Measurements from ENCODE around the gene PRR5L.
A peak's percentile ranks its signal among the peaks of the same experiment; 100 is the strongest.

PRR5L gene

DNA sequence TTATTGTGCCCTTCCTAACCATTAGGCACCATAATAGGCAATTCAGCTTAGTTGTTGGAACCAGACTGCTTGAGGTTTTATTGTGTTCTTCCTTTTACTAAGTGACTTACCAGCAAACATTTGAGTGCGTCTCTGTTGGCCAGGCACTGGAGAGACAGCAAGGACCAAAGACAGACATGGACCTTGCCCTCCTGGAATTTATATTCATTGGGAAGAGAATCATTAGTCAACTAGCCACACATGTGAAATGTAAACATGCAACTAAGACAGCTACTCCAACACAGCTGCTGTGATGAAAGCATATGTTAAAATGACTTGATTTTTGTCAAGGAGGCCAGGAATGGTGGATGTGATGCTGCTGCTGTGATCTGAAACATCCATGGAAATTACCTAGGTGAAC lies 107.6 kb downstream of the PRR5L start:
- DNase-seq (ENCODE audit: low spot score) = no peak

- DNase-seq (ENCODE audit: low spot score) = no peak
These were observed 108.7 kb downstream of the PRR5L start for GRCh38 chr11:36404831-36405230.

GRCh38 chr11:36405585-36406367 lies 109.7 kb downstream of the PRR5L start:
- no peak for DNase-seq (ENCODE audit: low spot score)

DNA sequence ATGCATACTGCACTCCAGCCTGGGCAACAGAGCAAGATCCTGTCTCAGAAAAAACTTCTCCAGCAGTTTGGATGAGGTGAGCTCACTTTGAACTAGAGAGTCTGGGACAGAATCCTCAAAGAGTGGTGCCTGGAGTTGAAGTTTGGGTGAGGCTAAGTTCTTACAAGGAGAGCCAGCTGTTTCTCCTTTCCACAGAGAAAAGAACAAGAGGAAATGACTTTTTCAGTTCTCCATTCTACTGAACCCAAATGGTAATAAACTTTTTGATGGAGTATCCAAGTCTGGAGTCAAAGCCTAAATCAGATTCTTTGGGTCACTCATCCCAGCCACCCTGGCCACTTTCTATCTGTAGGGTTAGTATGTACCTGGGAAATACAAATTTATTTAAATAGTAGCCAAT lies 111.3 kb downstream of the PRR5L start:
- DNase-seq (ENCODE audit: low spot score) = no peak

DNA sequence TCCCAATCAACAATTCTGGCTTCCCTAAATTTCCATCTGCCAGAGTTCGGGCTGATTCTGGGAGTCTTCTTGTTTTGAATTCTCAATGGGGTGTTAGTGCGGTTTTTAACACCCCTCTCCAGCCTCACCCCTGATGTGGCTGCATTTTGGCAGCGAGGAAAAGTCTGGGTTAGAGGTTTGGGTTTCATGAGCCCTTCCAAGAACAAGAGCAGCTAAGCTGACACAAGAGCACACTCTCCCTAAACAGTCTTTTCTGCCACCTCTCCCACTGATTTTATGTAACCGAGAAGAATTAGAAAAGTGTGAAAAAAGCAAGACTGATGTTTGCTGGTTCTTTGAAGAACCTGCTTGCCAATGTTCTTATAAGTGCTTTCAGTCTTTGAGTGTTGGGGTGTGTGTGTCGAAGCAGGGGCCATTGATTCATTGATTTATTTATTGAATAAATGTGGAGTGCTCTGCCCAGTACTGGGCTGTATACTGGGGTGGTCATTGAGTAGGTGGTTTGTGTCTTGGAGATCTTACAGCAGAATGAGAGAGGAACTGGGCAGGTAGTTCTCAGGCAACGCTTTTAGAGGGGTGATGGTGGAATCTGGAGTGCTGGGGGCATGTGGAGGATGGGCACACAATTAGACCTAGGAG lies 112.5 kb downstream of the PRR5L start:
- DNase-seq (ENCODE audit: low spot score) = no peak

GRCh38 chr11:36409152-36409816 lies 113.2 kb downstream of the PRR5L start:
- no peak for DNase-seq (ENCODE audit: low spot score)

GRCh38 chr11:36411202-36411640 lies 115.1 kb downstream of the PRR5L start:
- no peak for DNase-seq (ENCODE audit: low spot score)

DNA sequence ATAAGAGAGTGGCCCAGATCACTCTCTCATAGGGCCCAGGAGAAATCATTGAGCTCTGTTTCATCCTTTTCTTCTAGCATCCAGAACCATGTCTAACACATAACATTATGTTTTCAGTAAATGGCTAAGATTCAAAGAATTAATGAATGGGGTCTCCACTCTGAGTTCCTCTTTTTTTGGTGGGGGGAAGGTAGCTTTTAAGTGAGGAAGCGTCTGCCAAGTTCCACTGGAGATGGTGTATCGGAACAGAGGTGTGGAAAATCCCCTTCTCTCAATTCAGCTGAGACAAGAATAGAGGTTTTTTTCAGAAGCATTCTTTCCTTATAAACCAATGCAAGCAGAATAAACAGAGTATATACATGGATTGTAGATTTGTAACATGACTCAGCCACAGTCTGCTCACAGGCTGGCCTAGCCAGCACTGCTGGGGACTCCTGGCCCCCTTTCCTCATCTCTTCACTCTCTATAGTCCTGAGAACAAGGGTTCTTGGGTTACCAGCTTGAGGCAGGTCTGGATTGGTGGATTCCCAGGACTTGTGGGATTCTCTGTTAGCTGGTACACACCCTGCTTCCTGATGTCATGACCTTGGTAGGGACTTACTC lies 116.8 kb downstream of the PRR5L start:
- peak; percentile 22 for DNase-seq (ENCODE audit: low spot score)

- DNase-seq (ENCODE audit: low spot score) = no peak
These were observed 121.1 kb downstream of the PRR5L start for GRCh38 chr11:36417154-36417553.

- no peak for DNase-seq (ENCODE audit: low spot score)
These were observed 123.8 kb downstream of the PRR5L start for GRCh38 chr11:36419791-36420424.

- DNase-seq (ENCODE audit: low spot score) = no peak
These were observed 125.6 kb downstream of the PRR5L start for GRCh38 chr11:36421546-36422155.

DNA sequence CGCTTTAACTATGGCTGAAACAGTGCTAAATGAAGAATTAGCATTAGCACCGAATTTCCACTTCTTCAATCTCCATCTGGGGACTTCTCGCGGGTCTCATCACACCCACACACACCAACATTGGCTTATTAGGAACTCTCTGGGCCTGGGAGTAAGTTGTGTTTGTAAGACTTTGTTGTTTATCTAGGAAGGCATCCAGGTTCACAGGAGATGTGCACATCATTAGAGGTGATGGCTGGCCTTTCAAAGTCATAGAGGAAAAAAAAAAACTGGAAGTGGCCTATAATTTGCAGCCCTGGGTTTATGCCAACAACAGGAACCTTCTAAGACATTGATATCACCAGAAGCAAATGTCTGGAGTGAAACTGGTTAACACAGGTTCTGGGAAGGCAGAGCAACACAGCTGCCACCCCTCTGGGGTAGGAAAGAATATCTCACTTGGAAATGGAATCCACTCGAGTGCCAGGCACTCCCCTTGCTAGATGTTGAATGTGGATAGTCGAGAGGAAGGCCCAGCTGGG lies 129.5 kb downstream of the PRR5L start:
- DNase-seq (ENCODE audit: low spot score) = no peak

DNA sequence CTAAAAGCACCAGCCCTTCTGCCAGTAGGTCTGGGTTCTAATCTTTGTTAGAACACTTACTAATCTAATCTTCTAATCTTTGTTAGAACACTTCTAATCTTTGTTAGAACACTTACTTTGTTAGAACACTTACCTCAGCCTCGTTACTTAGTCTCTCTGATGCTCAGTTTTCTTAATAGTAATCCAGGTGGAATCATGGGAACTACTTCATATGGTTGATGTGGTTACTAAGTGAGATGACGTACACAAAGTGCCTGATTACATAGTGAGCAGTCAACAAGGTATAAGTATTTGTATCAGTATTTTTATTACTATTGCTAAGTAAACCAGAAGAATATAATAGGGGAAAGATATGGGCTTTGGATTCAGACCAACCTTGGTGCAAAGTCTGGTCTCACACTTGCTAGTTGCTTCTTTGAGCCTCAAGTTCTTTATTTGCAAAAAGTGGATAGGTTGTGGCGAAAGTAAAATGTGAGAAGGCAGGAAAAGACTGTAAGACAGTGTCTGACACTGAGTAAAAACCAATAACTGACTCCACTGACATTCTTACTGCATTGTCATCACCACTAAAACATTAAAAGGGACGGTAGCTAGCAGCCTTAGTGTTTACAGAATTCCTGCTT lies 130.2 kb downstream of the PRR5L start:
- no peak for DNase-seq (ENCODE audit: low spot score)

GRCh38 chr11:36427079-36427478 lies 131.0 kb downstream of the PRR5L start:
- DNase-seq (ENCODE audit: low spot score) = no peak

GRCh38 chr11:36427876-36428275 lies 131.8 kb downstream of the PRR5L start:
- no peak for DNase-seq (ENCODE audit: low spot score)

- DNase-seq (ENCODE audit: low spot score) = peak; percentile 92
These were observed 135.5 kb downstream of the PRR5L start for GRCh38 chr11:36431429-36432092.

- DNase-seq (ENCODE audit: low spot score) = no peak
These were observed 136.0 kb downstream of the PRR5L start for GRCh38 chr11:36432093-36432469.

DNA sequence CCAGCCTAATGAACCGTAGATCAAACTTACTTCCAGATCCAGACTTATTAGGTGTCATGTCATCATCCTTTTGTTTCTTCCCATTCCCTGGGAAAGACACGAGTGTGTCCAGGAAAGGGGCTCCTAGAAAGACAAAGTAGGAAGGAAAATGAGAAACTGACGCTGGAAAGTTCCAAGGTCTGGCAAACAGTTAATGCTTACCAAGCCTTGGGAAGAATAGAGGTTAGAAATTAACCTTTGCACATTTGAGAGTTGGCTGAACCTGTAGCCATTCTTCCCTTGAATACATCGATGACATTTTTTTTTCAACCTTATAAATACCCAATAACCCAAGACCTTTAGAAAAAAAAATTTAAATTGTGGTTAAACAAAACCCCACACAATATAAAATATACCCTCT lies 136.7 kb downstream of the PRR5L start:
- DNase-seq (ENCODE audit: low spot score) = no peak

GRCh38 chr11:36436064-36436463 lies 140.0 kb downstream of the PRR5L start:
- no peak for DNase-seq (ENCODE audit: low spot score)

DNA sequence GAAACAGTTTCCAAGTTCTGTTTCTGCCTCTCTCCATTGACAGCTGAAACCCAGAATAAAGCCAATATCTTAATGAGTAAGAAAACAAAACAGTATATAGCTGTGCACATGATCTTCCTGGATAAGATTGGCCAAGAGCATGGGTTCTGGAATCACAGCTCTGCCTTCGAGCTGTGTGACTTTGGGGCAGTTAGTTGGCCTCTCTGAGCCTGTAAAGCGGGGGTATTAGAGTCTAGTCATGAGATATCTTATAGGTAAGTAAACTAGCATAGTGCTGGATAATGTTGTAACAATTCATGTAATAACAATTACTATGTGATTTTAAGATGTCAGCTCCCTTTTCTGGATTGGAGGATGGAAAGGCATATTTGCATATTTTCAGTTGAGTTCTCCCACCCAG lies 140.5 kb downstream of the PRR5L start:
- DNase-seq (ENCODE audit: low spot score) = no peak

DNA sequence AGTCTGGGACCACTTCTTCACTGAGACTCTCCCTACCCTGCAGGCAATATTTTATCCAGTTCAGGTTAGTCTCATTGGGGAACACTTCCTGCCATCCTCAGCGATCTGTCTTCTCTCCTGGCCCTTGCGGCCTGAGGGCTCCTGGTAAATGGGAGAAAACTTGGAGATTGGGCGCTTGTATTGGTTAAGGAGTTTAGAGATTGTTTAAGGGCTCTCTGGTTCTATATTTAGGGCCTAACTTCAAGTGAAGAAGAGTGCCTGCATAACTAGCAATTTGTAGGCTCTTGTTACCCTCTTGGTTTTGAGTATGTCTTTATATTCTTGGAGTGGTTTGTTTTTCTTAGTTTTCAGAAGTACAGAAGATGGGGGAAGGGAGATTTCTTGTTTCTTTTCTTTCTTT lies 141.3 kb downstream of the PRR5L start:
- DNase-seq (ENCODE audit: low spot score) = no peak
